H1 (cell line): ENCODE results near the gene BAZ1B. TPM values are rescaled to one million over a fixed set of nuclear protein-coding genes. Genes with fewer than 3 reads are reported as not detected.

ENCODE experiments used
- HDAC6 ChIP-seq: IDR thresholded peaks from one replicate; pipeline ENCODE4 v1.7.1; 2012; ENCODE audit warnings: low read depth, mild to moderate bottlenecking, inconsistent platforms, low read length, moderate library complexity
- polyA plus RNA-seq, 7 experiments: library from polyadenylated mRNA; depleted of rRNA in 3 of 7; stranded (reverse) in 5 of 7; unstranded in 2 of 7; fragments of >200 nt in 5 of 7; fragments of 200-250 nt in 2 of 7; gene quantifications; 1 replicate in 5 of 7; 2 replicates in 1 of 7; 4 replicates in 1 of 7; pipeline versions ENCODE4 v1.2.1 to v1.2.3, GENCODE V29; 2011 to 2013; ENCODE audit warnings: missing spikeins in 2 of 7, mixed read lengths in 2 of 7
- total RNA-seq: library from RNA; stranded (reverse); fragmentation: NEBNext Ultra II Directional; extraction: Animal tissue kit (Norgen Biotek cat#: 25700); gene quantifications from 2 replicates; pipeline ENCODE4 v1.2.1, GENCODE V29; 2021

The BAZ1B gene
- total and polyA plus RNA-seq, 2 of the 8 experiments (the other 6 are each of a cell fraction or from before 2014, with no cell fraction given): 21.0 to 86.8 TPM

- TF ChIP-seq HDAC6: no peak
Measured at GRCh38 chr7:73436031-73436929, 85.8 kb downstream of the BAZ1B start (continued).
